Measurements from ENCODE around the gene EARS2. TPM values are rescaled to one million over a fixed set of nuclear protein-coding genes. Genes with fewer than 3 reads are reported as not detected.

EARS2 gene
- total RNA-seq, 1 experiment from 2014 or later, result 32.4 TPM

DNA sequence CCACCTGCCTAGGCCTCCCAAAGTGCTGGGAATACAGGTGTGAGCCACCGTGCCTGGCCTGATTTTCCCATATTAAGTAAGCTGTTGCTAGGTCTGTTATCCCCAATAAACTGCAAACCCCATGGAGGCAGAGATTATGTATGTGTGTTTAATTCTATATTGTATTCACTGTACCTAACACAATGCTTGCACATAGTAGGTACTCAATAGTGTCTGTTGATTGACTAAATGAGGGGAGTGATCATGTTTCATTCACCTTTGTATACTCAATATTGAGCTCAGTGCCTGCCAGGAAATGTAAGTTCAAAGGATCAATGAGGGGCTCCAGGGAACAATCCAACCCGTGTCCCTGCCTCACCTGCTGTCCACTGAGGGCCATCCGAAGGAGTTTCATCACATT lies 32.3 kb downstream of the EARS2 start:
- POLR2A ChIA-PET, result no interaction called here
- Mint-ChIP-seq H3K9me3 (ENCODE audit: unreplicated experiment) (no peaks in the 10 kb centered on the region), H3K4me1 (ENCODE audit: low read depth, unreplicated experiment) (no peaks in the 10 kb centered on the region), H3K36me3 (ENCODE audit: insufficient read depth, unreplicated experiment) (peaks cover 34% of the 10 kb centered on the region), H3K4me3 (ENCODE audit: unreplicated experiment) (no peak overlapping the region), H3K27me3 (ENCODE audit: insufficient read depth, unreplicated experiment) (no peaks in the 10 kb centered on the region), H3K27ac (ENCODE audit: unreplicated experiment) (no peak overlapping the region)
- Histone ChIP-seq H3K4me1 (no peaks in the 10 kb centered on the region), H3K36me3 (ENCODE audit: control insufficient read depth, insufficient read depth, low read length) (peaks cover 1% of the 10 kb centered on the region; the same call in 1 of the 2 replicates), H3K4me3 (ENCODE audit: low read depth, low read length) (no peak overlapping the region), H3K27me3 (replicated peaks; ENCODE audit: control insufficient read depth, insufficient read depth, low read length) (no peaks in the 10 kb centered on the region), H3K9me3 (no peaks in the 10 kb centered on the region)
- intact Hi-C loops (cut with micrococcal nuclease; ENCODE audit: unreplicated experiment), result no loop called here
- no peak for DNase-seq
- BruUV-seq (replicated peaks), result no TSS peak
- CTCF ChIA-PET, result no interaction called here
- TF ChIP-seq, protein P1, sequence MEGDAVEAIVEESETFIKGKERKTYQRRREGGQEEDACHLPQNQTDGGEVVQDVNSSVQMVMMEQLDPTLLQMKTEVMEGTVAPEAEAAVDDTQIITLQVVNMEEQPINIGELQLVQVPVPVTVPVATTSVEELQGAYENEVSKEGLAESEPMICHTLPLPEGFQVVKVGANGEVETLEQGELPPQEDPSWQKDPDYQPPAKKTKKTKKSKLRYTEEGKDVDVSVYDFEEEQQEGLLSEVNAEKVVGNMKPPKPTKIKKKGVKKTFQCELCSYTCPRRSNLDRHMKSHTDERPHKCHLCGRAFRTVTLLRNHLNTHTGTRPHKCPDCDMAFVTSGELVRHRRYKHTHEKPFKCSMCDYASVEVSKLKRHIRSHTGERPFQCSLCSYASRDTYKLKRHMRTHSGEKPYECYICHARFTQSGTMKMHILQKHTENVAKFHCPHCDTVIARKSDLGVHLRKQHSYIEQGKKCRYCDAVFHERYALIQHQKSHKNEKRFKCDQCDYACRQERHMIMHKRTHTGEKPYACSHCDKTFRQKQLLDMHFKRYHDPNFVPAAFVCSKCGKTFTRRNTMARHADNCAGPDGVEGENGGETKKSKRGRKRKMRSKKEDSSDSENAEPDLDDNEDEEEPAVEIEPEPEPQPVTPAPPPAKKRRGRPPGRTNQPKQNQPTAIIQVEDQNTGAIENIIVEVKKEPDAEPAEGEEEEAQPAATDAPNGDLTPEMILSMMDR (IDR thresholded peaks at IDR 0.05; ENCODE audit: insufficient read depth in 1 of 2, low read depth in 1 of 2, low read length in 1 of 2, severe bottlenecking in 1 of 2, unreplicated experiment in 1 of 2), result no peak

DNA sequence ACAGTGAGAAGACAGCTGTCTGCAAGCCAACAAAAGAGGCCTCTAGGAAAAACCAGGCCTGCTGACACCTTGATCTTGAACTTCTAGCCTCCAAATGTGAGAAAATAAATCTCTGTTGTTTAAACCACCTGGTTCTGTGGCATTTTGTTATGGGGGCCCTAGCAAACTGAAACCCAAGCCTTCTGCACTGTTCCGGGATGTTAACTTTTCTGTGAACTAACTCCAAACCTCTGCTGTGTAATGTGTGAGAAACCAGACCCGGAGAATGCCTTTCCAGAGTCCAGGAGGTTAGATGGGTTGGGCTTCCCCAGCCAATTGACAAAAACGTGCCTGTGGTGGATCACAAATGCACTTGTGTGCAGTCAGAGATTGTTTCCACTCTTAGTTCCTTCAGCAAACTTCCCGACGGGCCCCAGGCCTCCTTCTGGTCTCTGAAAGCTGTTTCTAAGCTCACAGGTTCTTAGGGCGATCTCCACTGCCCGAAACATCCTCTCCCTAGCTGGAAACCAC lies 33.2 kb downstream of the EARS2 start:
- TF ChIP-seq, protein P1 (IDR thresholded peaks at IDR 0.05; ENCODE audit: insufficient read depth in 1 of 2, low read depth in 1 of 2, low read length in 1 of 2, severe bottlenecking in 1 of 2, unreplicated experiment in 1 of 2), result no peak
- Mint-ChIP-seq H3K36me3 (ENCODE audit: insufficient read depth, unreplicated experiment) (peaks cover 43% of the 10 kb centered on the region), H3K4me3 (ENCODE audit: unreplicated experiment) (no peak overlapping the region), H3K9me3 (ENCODE audit: unreplicated experiment) (no peaks in the 10 kb centered on the region), H3K27ac (ENCODE audit: unreplicated experiment) (no peak overlapping the region), H3K27me3 (ENCODE audit: insufficient read depth, unreplicated experiment) (no peaks in the 10 kb centered on the region), H3K4me1 (ENCODE audit: low read depth, unreplicated experiment) (no peaks in the 10 kb centered on the region)
- ChIA-PET CTCF (no interaction called here), POLR2A (no interaction called here)
- BruUV-seq (replicated peaks), result no TSS peak
- Histone ChIP-seq H3K9me3 (no peaks in the 10 kb centered on the region), H3K4me3 (ENCODE audit: low read depth, low read length) (no peak overlapping the region), H3K27me3 (replicated peaks; ENCODE audit: control insufficient read depth, insufficient read depth, low read length) (no peaks in the 10 kb centered on the region), H3K36me3 (ENCODE audit: control insufficient read depth, insufficient read depth, low read length) (peaks cover 1% of the 10 kb centered on the region; the same call in 1 of the 2 replicates), H3K4me1 (no peaks in the 10 kb centered on the region)
- no peak for DNase-seq
- intact Hi-C loops (cut with micrococcal nuclease; ENCODE audit: unreplicated experiment), result no loop called here

DNA sequence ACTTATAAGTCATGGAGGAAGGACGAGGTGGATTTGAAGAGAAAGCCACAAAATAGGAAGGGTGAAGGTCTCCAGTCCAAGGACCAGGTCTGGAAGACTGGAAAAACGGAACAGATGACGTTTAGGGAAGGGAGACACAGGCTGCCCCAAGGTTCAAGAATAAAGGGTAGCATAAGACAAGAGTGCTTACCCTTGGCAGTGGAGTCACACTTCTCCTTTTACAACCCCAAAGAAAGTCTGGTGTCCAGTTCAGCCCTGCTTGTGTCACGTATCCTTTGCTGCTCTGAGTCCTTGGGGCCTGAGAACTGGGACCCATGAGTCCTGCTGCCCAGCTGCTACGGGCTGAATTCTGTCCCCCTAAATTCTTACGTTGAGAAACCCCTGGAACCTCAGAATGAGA lies 33.8 kb downstream of the EARS2 start:
- intact Hi-C loops (cut with micrococcal nuclease; ENCODE audit: unreplicated experiment), result no loop called here
- H3K27me3 Mint-ChIP-seq (ENCODE audit: insufficient read depth, unreplicated experiment), result no peaks in the 10 kb centered on the region
- ChIA-PET POLR2A (no interaction called here), CTCF (no interaction called here)
- Histone ChIP-seq H3K36me3 (ENCODE audit: control insufficient read depth, insufficient read depth, low read length) (peaks cover 1% of the 10 kb centered on the region; the same call in 1 of the 2 replicates), H3K4me3 (ENCODE audit: low read depth, low read length) (no peak overlapping the region), H3K4me1 (no peaks in the 10 kb centered on the region), H3K27me3 (replicated peaks; ENCODE audit: control insufficient read depth, insufficient read depth, low read length) (no peaks in the 10 kb centered on the region), H3K9me3 (no peaks in the 10 kb centered on the region)
- DNase-seq, result no peak
- no peaks in the 10 kb centered on the region for H3K9me3 Mint-ChIP-seq (ENCODE audit: unreplicated experiment)
- H3K4me1 Mint-ChIP-seq (ENCODE audit: low read depth, unreplicated experiment), result no peaks in the 10 kb centered on the region
- peaks cover 48% of the 10 kb centered on the region for H3K36me3 Mint-ChIP-seq (ENCODE audit: insufficient read depth, unreplicated experiment)
- TF ChIP-seq, protein P1 (IDR thresholded peaks at IDR 0.05; ENCODE audit: insufficient read depth in 1 of 2, low read depth in 1 of 2, low read length in 1 of 2, severe bottlenecking in 1 of 2, unreplicated experiment in 1 of 2), result no peak
- no TSS peak for BruUV-seq (replicated peaks)
- no peak overlapping the region for H3K27ac Mint-ChIP-seq (ENCODE audit: unreplicated experiment)
- H3K4me3 Mint-ChIP-seq (ENCODE audit: unreplicated experiment), result no peak overlapping the region

Measured in Caco-2 (cell line).